Astrocyte of the hippocampus (primary cell): ENCODE results near the gene SPEF1.

Experiments
- DNase-seq: peaks from one replicate; pipeline ENCODE4 v3.0.0; 2011; ENCODE audit warnings: low read depth, low spot score

Gene SPEF1

DNA sequence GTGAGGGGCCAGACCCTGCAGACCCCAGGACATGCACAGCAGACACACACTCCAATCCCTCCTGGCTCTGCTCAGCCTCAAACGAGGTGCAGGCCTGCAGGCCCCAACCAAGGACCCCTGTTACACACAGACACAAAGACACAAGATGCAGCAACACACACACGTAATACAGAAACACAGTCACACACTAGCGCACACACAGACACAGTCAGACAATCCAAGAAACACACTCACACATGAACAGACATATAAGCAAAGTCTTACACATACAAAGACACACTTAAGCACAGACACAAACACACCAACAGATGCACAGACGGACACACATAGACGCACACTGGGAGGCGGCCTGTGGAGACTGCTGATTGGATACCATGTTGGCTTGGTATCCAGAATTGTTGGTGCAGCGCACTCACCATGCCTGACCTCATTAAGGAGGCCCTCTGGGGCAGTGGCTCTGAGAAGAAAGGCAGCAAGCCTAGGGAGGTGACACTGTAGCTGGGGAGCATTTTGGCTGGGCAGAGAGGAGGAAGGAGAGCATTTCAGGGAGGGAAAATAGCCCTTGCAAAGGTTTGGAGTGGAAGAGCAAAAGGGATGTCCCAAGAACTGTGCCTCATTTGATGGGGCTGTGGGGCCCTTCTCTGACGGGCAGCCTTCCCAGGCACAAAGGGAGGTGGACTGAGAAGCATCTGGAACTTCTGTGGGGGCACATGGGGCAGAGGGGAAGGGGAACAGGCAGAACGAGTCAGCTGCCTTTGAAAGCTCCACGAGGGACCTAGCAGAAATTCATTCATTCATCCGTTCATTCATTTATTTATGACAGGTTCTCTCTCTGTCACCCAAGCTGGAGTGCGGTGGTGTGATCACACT lies 50.2 kb downstream of the SPEF1 start:
- DNase-seq: no peak

DNA sequence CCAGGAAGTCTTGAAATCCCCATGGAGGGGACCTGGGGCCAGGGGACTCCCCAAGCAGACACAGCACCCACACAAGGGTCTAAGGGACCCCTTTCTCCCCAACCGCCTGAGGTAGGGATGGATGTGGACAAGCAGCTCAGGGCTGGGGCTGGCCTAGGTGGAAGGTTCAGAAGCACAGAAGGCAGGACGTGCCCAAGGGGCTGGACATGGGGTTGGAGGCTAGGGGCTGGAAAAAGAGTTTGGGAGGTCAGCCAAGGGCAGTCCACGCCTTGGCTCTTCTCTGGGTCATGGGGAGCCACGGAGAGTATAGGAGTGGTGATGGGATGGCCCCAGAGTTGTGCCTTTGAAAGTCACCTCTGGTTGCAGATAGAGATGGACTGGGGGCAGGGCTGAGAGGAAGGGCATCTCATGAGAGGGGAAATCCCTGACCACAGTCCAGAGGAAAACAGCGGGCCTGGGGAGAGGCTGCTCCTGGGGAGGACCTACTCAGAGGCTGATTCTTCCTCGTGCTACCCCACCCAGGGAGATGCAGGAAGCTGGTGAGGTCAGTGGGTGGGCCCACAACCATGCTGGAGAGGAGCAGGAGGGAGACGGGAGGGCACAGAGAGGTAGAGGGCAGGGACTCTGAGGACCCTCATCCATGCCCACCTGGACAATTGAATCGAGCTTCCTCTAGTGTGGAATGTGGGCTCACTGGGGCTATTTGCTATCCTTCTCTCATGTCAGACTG lies 51.3 kb downstream of the SPEF1 start:
- DNase-seq: no peak

DNA sequence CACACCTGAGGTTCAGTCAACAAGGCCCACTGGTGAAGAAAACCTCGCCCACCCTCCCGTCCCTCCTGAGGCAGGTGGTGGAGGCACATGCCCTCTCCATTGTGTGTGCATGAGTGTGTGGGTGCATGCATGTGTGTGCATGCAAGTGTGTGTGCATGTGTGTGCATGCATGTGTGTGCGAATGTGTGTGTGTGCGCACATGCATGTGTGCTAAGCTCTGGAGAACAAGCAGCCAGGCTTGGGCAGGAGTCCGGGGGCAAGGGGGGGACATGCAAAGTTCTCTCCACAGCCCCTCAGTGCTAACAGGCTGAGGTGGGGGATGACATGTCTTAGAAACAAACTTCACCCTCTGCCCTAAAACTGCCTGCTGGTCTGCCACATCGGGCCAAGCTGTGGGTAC lies 51.9 kb downstream of the SPEF1 start:
- DNase-seq: no peak

GRCh38 chr20:3728876-3729275 lies 52.4 kb downstream of the SPEF1 start:
- no peak for DNase-seq

DNA sequence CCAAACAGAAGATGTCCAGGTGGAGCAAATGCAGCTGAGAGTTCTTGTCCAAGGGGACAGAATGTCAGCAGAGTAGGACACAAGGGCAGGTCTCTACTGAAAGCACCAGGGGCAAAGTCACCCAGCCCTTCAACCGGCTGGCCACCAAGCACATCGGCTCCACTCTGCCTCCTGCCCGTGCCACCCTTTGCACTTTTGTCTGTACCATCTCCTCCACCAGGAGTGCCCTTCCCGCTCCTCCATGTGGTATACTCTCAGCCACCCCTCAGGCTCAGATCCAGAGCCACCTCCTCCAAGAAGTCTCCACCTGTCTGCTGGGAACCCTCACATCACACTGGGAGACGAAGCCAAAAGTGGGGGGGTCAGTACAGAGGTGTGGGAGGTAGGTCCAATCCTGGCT lies 52.9 kb downstream of the SPEF1 start:
- DNase-seq: no peak
